Esophagus muscularis mucosa (tissue), 3 donors: ENCODE data around the gene RORC.

ENCODE experiments used
- CTCF ChIP-seq, 3 experiments: fragments of 200-600 bp in 2 of 3; fragments of 450-650 bp in 1 of 3; sonication (generic) in 2 of 3; IDR thresholded peaks; one replicate each; pipeline ENCODE4 v1.5.1; 2017 to 2019; ENCODE audit warnings: antibody characterized with exemption in 3 of 3, mild to moderate bottlenecking in 2 of 3, moderate library complexity in 1 of 3
- EP300 ChIP-seq: sonication (generic); formaldehyde crosslinking; IDR thresholded peaks from one replicate; pipeline ENCODE4 v1.6.1; 2017; ENCODE audit warnings: antibody characterized with exemption

GRCh38 chr1:151817353-151817730 lies 14.3 kb downstream of the RORC start:
- no peak for TF ChIP-seq EP300
- TF ChIP-seq CTCF (IDR thresholded peaks at IDR 0.05): no peak
